Activated CD8-positive, alpha-beta memory T cell treated with anti-CD3 and anti-CD28 coated beads, Interleukin-2, amount 50 U/mL, for 1 hour (primary cell): ENCODE measurements around the gene TAF4.
"Not testable (repeated sequence)": the region's sequence is repeated elsewhere in the genome, so short reads cannot be mapped to it uniquely, and the experiment has no call there.

ENCODE experiments used
- DNase-seq: peaks from one replicate; pipeline ENCODE4 v3.0.0-alpha.2; 2020; ENCODE audit errors: extremely low read depth

The TAF4 gene

GRCh38 chr20:62073323-62073722 lies 7.6 kb upstream of the TAF4 start:
- DNase-seq = no peak

GRCh38 chr20:62071669-62072430 lies 6.2 kb upstream of the TAF4 start:
- not testable (repeated sequence) for DNase-seq

- no peak for DNase-seq
Measured at GRCh38 chr20:62069741-62070216, 4.1 kb upstream of the TAF4 start.

GRCh38 chr20:62068997-62069396 lies 3.3 kb upstream of the TAF4 start:
- DNase-seq = no peak

GRCh38 chr20:62067547-62068260 lies 2.0 kb upstream of the TAF4 start:
- no peak for DNase-seq

- no peak for DNase-seq
Measured at GRCh38 chr20:62066983-62067433, 1.3 kb upstream of the TAF4 start.

GRCh38 chr20:62066339-62066982 lies 780 bp upstream of the TAF4 start:
- DNase-seq = no peak

- no peak for DNase-seq
Measured at GRCh38 chr20:62064770-62065673, 659 bp downstream of the TAF4 start.

GRCh38 chr20:62063981-62064769 lies 1.5 kb downstream of the TAF4 start:
- no peak for DNase-seq

GRCh38 chr20:62063315-62063980 lies 2.2 kb downstream of the TAF4 start:
- no peak for DNase-seq

GRCh38 chr20:62062661-62063314 lies 2.9 kb downstream of the TAF4 start:
- no peak for DNase-seq

GRCh38 chr20:62061851-62062423 lies 3.7 kb downstream of the TAF4 start:
- DNase-seq = no peak

- DNase-seq = no peak
Measured at GRCh38 chr20:62060631-62061541, 4.8 kb downstream of the TAF4 start.

GRCh38 chr20:62059920-62060630 lies 5.6 kb downstream of the TAF4 start:
- DNase-seq = no peak

GRCh38 chr20:62059401-62059800 lies 6.3 kb downstream of the TAF4 start:
- DNase-seq = no peak

- DNase-seq = no peak
Measured at GRCh38 chr20:62058941-62059340, 6.7 kb downstream of the TAF4 start.

- DNase-seq = no peak
Measured at GRCh38 chr20:62056975-62057374, 8.7 kb downstream of the TAF4 start.

- no peak for DNase-seq
Measured at GRCh38 chr20:62056377-62056776, 9.3 kb downstream of the TAF4 start.
